Frontal cortex (tissue), 4 donors: Measurements from ENCODE around the gene GNA12. TPM values are rescaled to one million over a fixed set of nuclear protein-coding genes. Genes with fewer than 3 reads are reported as not detected.
A peak's percentile ranks its signal among the peaks of the same experiment; 100 is the strongest.

Source experiments
- DNase-seq, 2 donors: peaks; one replicate each; pipeline ENCODE4 v3.0.0; 2012; ENCODE audit warnings: low spot score in 2 of 2
- FAIRE-seq: peaks from 2 replicates; lab custom pipeline; 2012; peaks lifted over from hg19 to GRCh38; lab: Jason Lieb, UNC
- total RNA-seq: library from RNA; depleted of rRNA; stranded (reverse); fragments of >200 nt; gene quantifications from one replicate; pipeline ENCODE4 v1.2.3, GENCODE V29; 2014
- donor health status: control.
- donor health status: control.
- donor health status: control.

The GNA12 gene
- total RNA-seq, 1 donor from 2014 or later, result 11.8 TPM

- FAIRE-seq (no peak), DNase-seq (no peak)
Observed at GRCh38 chr7:2808891-2809665, 35.0 kb downstream of the GNA12 start.

- DNase-seq (no peak), FAIRE-seq (no peak)
Observed at GRCh38 chr7:2807845-2808772, 36.0 kb downstream of the GNA12 start.

- no peak for DNase-seq
- FAIRE-seq, result no peak
Observed at GRCh38 chr7:2807460-2807844, 36.7 kb downstream of the GNA12 start.

- FAIRE-seq, result no peak
- DNase-seq, result no peak
Observed at GRCh38 chr7:2806571-2806970, 37.5 kb downstream of the GNA12 start.

GRCh38 chr7:2805213-2805944 lies 38.7 kb downstream of the GNA12 start:
- no peak for DNase-seq
- no peak for FAIRE-seq

- no peak for FAIRE-seq
- DNase-seq, result no peak
Observed at GRCh38 chr7:2804227-2804763, 39.8 kb downstream of the GNA12 start.

- FAIRE-seq (no peak), DNase-seq (no peak)
Observed at GRCh38 chr7:2803755-2804154, 40.4 kb downstream of the GNA12 start.

- FAIRE-seq (no peak), DNase-seq (no peak)
Observed at GRCh38 chr7:2803342-2803692, 40.8 kb downstream of the GNA12 start.

- no peak for DNase-seq
- FAIRE-seq, result no peak
Observed at GRCh38 chr7:2802504-2803341, 41.4 kb downstream of the GNA12 start.

GRCh38 chr7:2802101-2802500 lies 42.0 kb downstream of the GNA12 start:
- no peak for DNase-seq

GRCh38 chr7:2800931-2801688 lies 43.0 kb downstream of the GNA12 start:
- DNase-seq (no peak), FAIRE-seq (no peak)

More at GRCh38 chr7:2802101-2802500, 42.0 kb downstream of the GNA12 start:
- FAIRE-seq, result no peak

GRCh38 chr7:2800220-2800930 lies 43.7 kb downstream of the GNA12 start:
- DNase-seq, result no peak
- FAIRE-seq, result no peak

GRCh38 chr7:2799253-2799652 lies 44.9 kb downstream of the GNA12 start:
- no peak for FAIRE-seq
- DNase-seq, result no peak

GRCh38 chr7:2798669-2799068 lies 45.4 kb downstream of the GNA12 start:
- no peak for FAIRE-seq
- DNase-seq, result no peak

- no peak for FAIRE-seq
- peak in 1 of 2 donors; percentile 46 for DNase-seq
Observed at GRCh38 chr7:2796358-2797352, 47.5 kb downstream of the GNA12 start.

- DNase-seq (no peak), FAIRE-seq (no peak)
Observed at GRCh38 chr7:2795906-2796305, 48.2 kb downstream of the GNA12 start.
